Naive thymus-derived CD8-positive, alpha-beta T cell (primary cell): ENCODE data around the gene ADAP1. TPM values are rescaled to one million over a fixed set of nuclear protein-coding genes. Genes with fewer than 3 reads are reported as not detected.

ENCODE experiments used
- ATAC-seq, 2 donors: fragments of 150-1000 bp; cut with Tn5 transposase in 1 of 2; sonication (Bioruptor Pico), chemical (Tn5 transposase) in 1 of 2; 1 replicate in 1 of 2; 2 replicates in 1 of 2; pipeline ENCODE4 v1.10.0; 2021; ENCODE audit warnings: mild to moderate bottlenecking in 2 of 2, moderate library complexity in 2 of 2
- POLR2A ChIA-PET: fragments of 350-600 bp; sonication (Branson Sonifier 250); formaldehyde crosslinking; loops from one replicate; lab custom pipeline; 2021; ENCODE audit warnings: antibody characterized with exemption; lab: Charles Lee
- DNase-seq, 10 donors: peaks; one replicate each; pipeline versions ENCODE4 v3.0.0 to v3.0.0-alpha.2; 2020 to 2022
- H3K27ac Mint-ChIP-seq, 10 donors: one replicate each; pipeline ENCODE4 v1.8.0; 2020 to 2022; ENCODE audit warnings: mild to moderate bottlenecking in 10 of 10, mixed read lengths in 10 of 10, moderate library complexity in 4 of 10, inconsistent platforms in 1 of 10
- H3K27me3 Mint-ChIP-seq, 5 donors: one replicate each; pipeline ENCODE4 v1.8.0; 2021 to 2022; ENCODE audit warnings: mixed read lengths in 5 of 5
- H3K36me3 Mint-ChIP-seq, 3 donors: one replicate each; pipeline ENCODE4 v1.8.0; 2020 to 2022; ENCODE audit warnings: mixed read lengths in 3 of 3, mild to moderate bottlenecking in 2 of 3, inconsistent platforms in 1 of 3
- H3K4me1 Mint-ChIP-seq, 4 donors: one replicate each; pipeline ENCODE4 v1.8.0; 2021 to 2022; ENCODE audit warnings: mixed read lengths in 4 of 4
- H3K4me3 Mint-ChIP-seq, 10 donors: one replicate each; pipeline ENCODE4 v1.8.0; 2020 to 2022; ENCODE audit warnings: mild to moderate bottlenecking in 10 of 10, mixed read lengths in 10 of 10, moderate library complexity in 6 of 10, inconsistent platforms in 1 of 10
- H3K9me3 Mint-ChIP-seq, 9 donors: one replicate each; pipeline ENCODE4 v1.8.0; 2020 to 2022; ENCODE audit warnings: mixed read lengths in 9 of 9, mild to moderate bottlenecking in 3 of 9, inconsistent platforms in 1 of 9, moderate library complexity in 1 of 9
- polyA plus RNA-seq, 3 donors: library from polyadenylated mRNA; unstranded; fragments of 300-500 nt; fragmentation: Illumina TruSeq; gene quantifications; one replicate each; pipeline ENCODE4 v1.2.3, GENCODE V29; 2021
- total RNA-seq, 8 experiments: library from RNA in 2 of 8; stranded (reverse) in 2 of 8; gene quantifications; one replicate each; pipeline ENCODE4 v1.2.3 and lab custom pipeline; 2021 to 2026

Gene ADAP1
- total and polyA plus RNA-seq, 5 experiments from 2014 or later, result 7.6 to 18.4 (median 12.4) TPM

- no peak for ATAC-seq
- no peaks in the 10 kb centered on the region for H3K9me3 Mint-ChIP-seq
- peaks cover 16 to 40% (median 33%) of the 10 kb centered on the region in 4 donors for H3K4me1 Mint-ChIP-seq
- no peaks in the 10 kb centered on the region for H3K36me3 Mint-ChIP-seq
- H3K27me3 Mint-ChIP-seq, result no peaks in the 10 kb centered on the region
- peak in 2 of 10 donors; percentile 12 to 34 for DNase-seq
- peak overlapping the region in 2 of 10 donors; percentile 43 to 93 for H3K27ac Mint-ChIP-seq
- H3K4me3 Mint-ChIP-seq, result no peak overlapping the region
- POLR2A ChIA-PET, result interaction anchor here (0.5 to 2.4 kb wide), 2 partner anchors 10 to 107 kb away, joined by 3 to 8 read pairs; no protein-coding TSS in a partner anchor
These were observed 34.5 kb downstream of the ADAP1 start for GRCh38 chr7:919924-920341.

DNA sequence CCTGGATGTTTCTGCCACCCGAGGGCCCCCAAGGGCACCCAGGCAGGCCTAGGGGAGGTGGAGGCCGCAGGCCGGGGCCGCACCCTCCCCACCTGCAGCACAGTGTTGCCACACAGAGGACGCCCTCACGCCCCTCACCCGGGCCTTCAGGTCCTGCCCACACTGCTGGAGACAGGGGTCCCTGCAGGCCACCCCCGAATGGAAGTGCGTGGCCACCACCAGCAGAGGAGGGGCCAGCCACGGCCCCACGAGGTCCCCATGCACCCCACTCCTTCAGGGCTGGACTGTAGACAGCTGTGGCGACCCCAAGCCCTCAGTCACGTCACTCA, 35.4 kb downstream of the ADAP1 start:
- Mint-ChIP-seq H3K9me3 (no peaks in the 10 kb centered on the region), H3K4me3 (no peak overlapping the region), H3K36me3 (no peaks in the 10 kb centered on the region), H3K4me1 (peaks cover 16 to 35% (median 28%) of the 10 kb centered on the region in 4 donors), H3K27ac (peak overlapping the region in 2 of 10 donors; percentile 3 to 93), H3K27me3 (no peaks in the 10 kb centered on the region)
- POLR2A ChIA-PET, result interaction anchor here (1.2 kb wide), 1 partner anchor 10 kb away, joined by 5 read pairs; no protein-coding TSS in a partner anchor
- DNase-seq (peak in 3 of 10 donors; percentile 1 to 21 (median 13)), ATAC-seq (no peak)

GRCh38 chr7:918441-919113, 35.9 kb downstream of the ADAP1 start:
- no peaks in the 10 kb centered on the region for H3K36me3 Mint-ChIP-seq
- peaks cover 16 to 34% (median 28%) of the 10 kb centered on the region in 4 donors for H3K4me1 Mint-ChIP-seq
- POLR2A ChIA-PET, result interaction anchor here (1.2 kb wide), 1 partner anchor 9 kb away, joined by 5 read pairs; no protein-coding TSS in a partner anchor
- DNase-seq, result peak in 2 of 10 donors; percentile 11 to 60
- no peak for ATAC-seq
- H3K27me3 Mint-ChIP-seq, result no peaks in the 10 kb centered on the region
- H3K27ac Mint-ChIP-seq, result peak overlapping the region in 3 of 10 donors; percentile 25 to 50 (median 28)
- peak overlapping the region in 1 of 10 donors; percentile 41 for H3K4me3 Mint-ChIP-seq
- no peaks in the 10 kb centered on the region for H3K9me3 Mint-ChIP-seq

GRCh38 chr7:918118-918425, 36.4 kb downstream of the ADAP1 start:
- Mint-ChIP-seq H3K36me3 (no peaks in the 10 kb centered on the region), H3K4me1 (peaks cover 12 to 29% (median 24%) of the 10 kb centered on the region in 4 donors), H3K27ac (peak overlapping the region in 3 of 10 donors; percentile 3 to 76 (median 48)), H3K4me3 (no peak overlapping the region), H3K9me3 (no peaks in the 10 kb centered on the region), H3K27me3 (no peaks in the 10 kb centered on the region)
- no peak for ATAC-seq
- POLR2A ChIA-PET, result interaction anchor here (1.2 kb wide), 1 partner anchor 9 kb away, joined by 5 read pairs; no protein-coding TSS in a partner anchor
- peak in 1 of 10 donors; percentile 26 for DNase-seq

GRCh38 chr7:917255-918117, 37.0 kb downstream of the ADAP1 start:
- ATAC-seq, result no peak
- H3K27ac Mint-ChIP-seq, result peak overlapping the region in 3 of 10 donors; percentile 3 to 72 (median 48)
- H3K27me3 Mint-ChIP-seq, result no peaks in the 10 kb centered on the region
- no peaks in the 10 kb centered on the region for H3K36me3 Mint-ChIP-seq
- H3K4me3 Mint-ChIP-seq, result no peak overlapping the region
- H3K9me3 Mint-ChIP-seq, result no peaks in the 10 kb centered on the region
- H3K4me1 Mint-ChIP-seq, result peaks cover 12 to 23% (median 21%) of the 10 kb centered on the region in 4 donors
- peak in 2 of 10 donors; percentile 3 to 27 for DNase-seq
- POLR2A ChIA-PET, result no interaction called here

DNA sequence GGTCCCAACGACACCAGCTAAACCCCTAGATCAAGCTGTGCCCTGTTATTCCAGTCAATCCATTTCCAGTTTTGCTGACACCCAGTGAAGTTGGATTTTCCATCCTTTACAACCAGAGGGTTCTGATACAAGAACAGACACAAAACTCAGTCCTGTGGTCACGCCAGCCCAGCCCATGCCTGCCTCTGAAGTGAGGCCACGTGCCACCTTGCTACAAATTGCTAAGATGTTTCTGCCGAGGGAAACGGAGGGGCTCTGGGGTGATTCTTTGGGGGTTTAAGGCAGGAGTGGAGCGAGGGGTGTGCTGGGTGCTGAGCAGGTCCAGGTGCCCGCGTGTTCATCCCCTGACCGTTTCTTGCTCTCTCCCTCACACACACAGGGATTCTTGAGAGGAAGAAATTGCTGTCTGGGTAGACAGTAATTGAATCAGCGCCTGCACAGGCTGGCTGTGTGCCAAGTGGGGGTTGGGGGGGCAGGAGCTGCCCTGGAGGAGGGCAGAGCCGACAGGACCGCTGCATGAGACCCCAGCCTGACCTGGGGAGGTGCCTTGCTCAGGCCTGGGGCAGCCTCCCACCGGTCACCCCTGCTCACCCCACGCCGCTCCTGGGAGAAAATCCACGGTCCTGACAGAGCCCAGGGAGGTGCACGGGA, 38.1 kb downstream of the ADAP1 start:
- H3K4me1 Mint-ChIP-seq, result peaks cover 10 to 19% (median 18%) of the 10 kb centered on the region in 4 donors
- ATAC-seq (no peak), DNase-seq (peak in 1 of 10 donors; percentile 31)
- peak overlapping the region in 5 of 10 donors; percentile 2 to 79 (median 65) for H3K27ac Mint-ChIP-seq
- POLR2A ChIA-PET, result no interaction called here
- no peak overlapping the region for H3K4me3 Mint-ChIP-seq
- no peaks in the 10 kb centered on the region for H3K36me3 Mint-ChIP-seq
- H3K27me3 Mint-ChIP-seq, result no peaks in the 10 kb centered on the region
- H3K9me3 Mint-ChIP-seq, result no peaks in the 10 kb centered on the region

GRCh38 chr7:915291-916218, 38.9 kb downstream of the ADAP1 start:
- Mint-ChIP-seq H3K9me3 (no peaks in the 10 kb centered on the region), H3K36me3 (no peaks in the 10 kb centered on the region), H3K4me1 (peaks cover 10 to 11% (median 11%) of the 10 kb centered on the region in 4 donors), H3K27ac (peak overlapping the region in 3 of 10 donors; percentile 37 to 52 (median 52)), H3K4me3 (no peak overlapping the region), H3K27me3 (no peaks in the 10 kb centered on the region)
- ATAC-seq (no peak), DNase-seq (no peak)
- POLR2A ChIA-PET, result no interaction called here

DNA sequence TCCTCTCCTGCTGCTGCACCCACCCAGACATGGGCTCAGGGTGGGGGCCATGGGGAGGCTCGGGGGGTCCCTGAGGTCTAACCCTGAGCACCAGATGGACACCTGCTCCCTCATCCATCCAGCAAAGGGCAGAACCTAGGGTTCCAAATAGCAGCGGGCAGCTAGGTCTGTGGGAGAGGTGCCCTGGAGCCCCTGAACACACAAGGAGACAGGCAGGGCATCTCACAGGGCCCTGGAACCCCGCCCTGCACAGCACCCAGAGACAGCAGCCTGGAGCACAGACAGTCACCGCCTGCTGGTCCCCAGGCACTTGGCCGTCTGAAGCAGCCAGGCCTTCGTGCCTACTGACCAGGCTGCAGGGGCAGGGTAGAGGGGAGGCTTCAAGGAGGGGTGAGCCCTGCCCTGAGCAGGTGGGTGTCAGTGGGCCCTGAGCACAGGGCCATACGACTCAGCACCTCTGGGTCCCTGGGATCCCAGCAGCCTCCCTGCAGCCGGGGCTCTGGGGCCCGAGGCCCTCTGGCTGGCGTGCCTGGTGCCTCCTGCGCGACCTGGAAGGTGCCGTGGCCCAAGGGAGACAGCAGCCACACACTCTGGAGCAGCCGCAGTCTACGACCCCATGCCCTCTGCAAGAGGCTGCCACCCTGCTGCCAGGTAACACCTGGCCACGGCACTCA, 39.8 kb downstream of the ADAP1 start:
- H3K4me3 Mint-ChIP-seq, result no peak overlapping the region
- POLR2A ChIA-PET, result no interaction called here
- no peaks in the 10 kb centered on the region for H3K36me3 Mint-ChIP-seq
- no peaks in the 10 kb centered on the region for H3K9me3 Mint-ChIP-seq
- DNase-seq (no peak), ATAC-seq (no peak)
- H3K4me1 Mint-ChIP-seq, result peaks cover 12 to 20% (median 17%) of the 10 kb centered on the region in 4 donors
- no peak overlapping the region for H3K27ac Mint-ChIP-seq
- H3K27me3 Mint-ChIP-seq, result no peaks in the 10 kb centered on the region

DNA sequence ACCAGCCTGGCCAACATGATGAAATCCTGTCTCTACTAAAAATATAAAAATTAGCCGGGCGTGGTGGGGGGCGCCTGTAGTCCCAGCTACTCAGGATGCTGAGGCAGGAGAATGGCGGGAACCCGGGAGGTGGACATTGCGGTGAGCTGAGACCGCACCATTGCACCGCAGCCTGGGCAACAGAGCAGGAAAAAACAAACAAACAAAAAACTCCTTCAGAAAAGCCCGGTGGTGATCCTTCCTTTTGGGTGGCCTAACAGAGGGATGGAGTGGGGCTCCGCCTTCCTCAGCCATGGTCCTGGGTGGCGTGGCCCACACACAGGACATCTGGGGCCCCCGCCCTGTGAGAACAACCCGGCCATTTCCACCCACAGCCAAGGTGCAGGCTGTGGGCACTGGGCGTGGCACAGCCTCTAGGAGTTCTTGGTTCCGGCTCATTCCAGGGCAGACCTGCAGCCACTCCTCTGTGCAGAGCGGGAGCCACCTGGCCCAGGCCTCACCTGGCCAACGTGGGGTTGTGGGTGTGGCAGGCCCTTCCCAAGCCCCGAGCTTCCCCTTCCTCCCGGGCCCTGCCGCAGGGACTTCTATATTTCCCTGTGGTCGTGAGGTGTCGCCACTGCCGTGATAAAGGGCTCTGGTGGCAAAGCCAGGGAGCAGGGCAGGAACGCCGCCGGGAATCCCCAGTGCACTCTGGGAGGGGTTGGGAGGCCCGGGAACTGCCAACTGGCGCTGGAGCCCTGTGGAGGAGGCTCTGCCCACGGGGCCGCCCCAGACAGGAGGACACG, 40.6 kb downstream of the ADAP1 start:
- Mint-ChIP-seq H3K4me1 (peaks cover 8 to 19% (median 14%) of the 10 kb centered on the region in 4 donors), H3K9me3 (no peaks in the 10 kb centered on the region), H3K27me3 (no peaks in the 10 kb centered on the region), H3K27ac (peak overlapping the region in 1 of 10 donors; percentile 19), H3K4me3 (peak overlapping the region in 1 of 10 donors; percentile 24), H3K36me3 (no peaks in the 10 kb centered on the region)
- POLR2A ChIA-PET, result interaction anchor here (2.3 kb wide), 1 partner anchor 9 kb away, joined by 8 read pairs; no protein-coding TSS in a partner anchor
- no peak for DNase-seq
- ATAC-seq, result no peak

- Mint-ChIP-seq H3K27ac (peak overlapping the region in 1 of 10 donors; percentile 33), H3K9me3 (no peaks in the 10 kb centered on the region), H3K4me1 (peaks cover 7 to 19% (median 13%) of the 10 kb centered on the region in 4 donors), H3K4me3 (no peak overlapping the region), H3K27me3 (no peaks in the 10 kb centered on the region), H3K36me3 (no peaks in the 10 kb centered on the region)
- POLR2A ChIA-PET, result interaction anchor here (0.9 to 2.3 kb wide), 2 partner anchors 11 to 65 kb away, joined by 3 to 8 read pairs; no protein-coding TSS in a partner anchor
- no peak for ATAC-seq
- DNase-seq, result no peak
These were observed 42.5 kb downstream of the ADAP1 start for GRCh38 chr7:911791-912480.
